Measurements from ENCODE around the gene ZC3H13.

DNA sequence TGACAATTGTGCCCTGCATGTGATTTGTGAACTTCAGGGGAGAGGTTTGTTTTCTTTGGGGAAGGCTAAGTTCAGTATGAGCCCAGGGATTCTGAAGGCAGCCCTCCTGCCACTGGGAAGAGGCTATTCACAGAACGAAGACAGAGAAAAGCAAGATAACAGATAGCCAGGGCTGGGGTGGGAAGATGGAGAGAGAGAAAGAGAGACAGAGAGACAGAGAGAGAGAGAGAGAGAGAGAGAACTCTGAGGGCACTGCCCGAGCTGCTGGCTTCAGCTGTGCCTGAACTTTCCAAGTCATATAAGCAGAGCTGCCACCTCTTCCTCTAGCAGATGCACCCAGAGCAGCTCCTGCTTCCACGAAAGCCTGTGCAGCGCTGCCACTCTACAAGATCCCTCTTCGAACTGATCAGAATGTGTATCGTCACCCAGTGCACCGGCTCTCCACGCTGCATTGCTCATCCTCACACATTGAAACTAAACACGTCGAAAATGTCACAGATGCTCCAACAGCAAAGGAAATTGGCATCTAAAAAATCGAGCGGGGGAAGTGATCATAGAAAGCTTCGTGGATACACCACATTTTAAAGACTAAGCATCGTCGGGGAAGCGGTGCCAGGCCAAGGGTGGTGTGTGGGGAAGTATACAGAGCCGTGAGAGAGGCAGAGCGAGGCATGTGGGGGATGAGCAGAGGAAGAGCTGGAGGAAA is 119.2 kb downstream of the ZC3H13 start:
- TF ChIP-seq EZH2 (IDR thresholded peaks at IDR 0.05; ENCODE audit: insufficient read depth, poor library complexity, severe bottlenecking) (no peak), EZH2phosphoT487 (IDR thresholded peaks at IDR 0.05; ENCODE audit: insufficient read depth, low read depth) (no peak)

Data from GM23248 (cell line).